GM21737 (cell line): ENCODE data around the gene CHPF2.
A peak's percentile ranks its signal among the peaks of the same experiment; 100 is the strongest.

Experiments used
- ATAC-seq: cut with Tn5 transposase; IDR thresholded peaks from one replicate; pipeline ENCODE4 v1.9.1; 2021; ENCODE audit warnings: mild to moderate bottlenecking, moderate library complexity; ENCODE audit not compliant: unreplicated experiment

CHPF2 gene

DNA sequence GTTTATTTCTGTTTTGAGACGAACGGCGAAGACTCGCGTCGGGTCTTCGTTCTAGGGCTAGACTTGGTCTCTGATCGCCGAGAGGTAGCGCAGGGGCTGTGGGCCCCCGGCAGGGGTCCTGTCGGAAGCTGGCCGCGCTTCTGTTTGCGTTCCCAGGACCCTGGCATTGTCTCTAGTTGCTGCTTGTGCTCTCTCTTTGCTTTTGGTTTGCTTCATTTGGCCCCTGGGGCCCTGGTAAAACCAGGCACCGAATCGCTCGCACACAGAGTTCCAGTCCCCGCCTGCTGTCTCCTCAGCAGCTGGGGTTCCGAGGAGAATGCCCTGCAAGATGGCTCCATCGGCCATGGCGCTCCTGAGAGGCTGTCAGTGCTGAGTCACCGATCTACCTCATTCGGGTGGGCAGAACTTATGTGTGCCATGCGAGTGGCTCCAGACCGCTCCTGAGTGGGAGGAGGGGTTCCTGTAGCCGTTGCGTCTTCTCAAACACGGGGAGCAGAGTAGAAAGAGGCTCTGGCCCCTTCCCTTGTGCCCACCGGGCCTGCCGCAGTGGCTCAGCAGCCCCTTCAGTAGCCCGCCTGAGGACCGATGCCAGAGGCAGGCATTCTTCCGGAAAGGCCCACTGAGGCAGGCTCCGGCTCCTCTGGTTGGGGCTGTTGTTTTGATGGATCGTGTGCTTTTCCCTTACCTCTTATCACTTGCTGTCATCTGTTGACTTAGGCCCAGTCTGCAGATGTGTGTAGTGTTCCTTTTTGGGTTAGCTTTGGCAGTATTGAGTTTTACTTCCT, 826 bp downstream of the CHPF2 start:
- ATAC-seq, result peak; percentile 31

DNA sequence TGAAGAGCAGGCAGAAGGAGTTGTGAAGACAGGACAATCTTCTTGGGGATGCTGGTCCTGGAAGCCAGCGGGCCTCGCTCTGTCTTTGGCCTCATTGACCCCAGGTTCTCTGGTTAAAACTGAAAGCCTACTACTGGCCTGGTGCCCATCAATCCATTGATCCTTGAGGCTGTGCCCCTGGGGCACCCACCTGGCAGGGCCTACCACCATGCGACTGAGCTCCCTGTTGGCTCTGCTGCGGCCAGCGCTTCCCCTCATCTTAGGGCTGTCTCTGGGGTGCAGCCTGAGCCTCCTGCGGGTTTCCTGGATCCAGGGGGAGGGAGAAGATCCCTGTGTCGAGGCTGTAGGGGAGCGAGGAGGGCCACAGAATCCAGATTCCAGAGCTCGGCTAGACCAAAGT, 1.5 kb downstream of the CHPF2 start:
- no peak for ATAC-seq

GRCh38 chr7:151235091-151235787, 3.0 kb downstream of the CHPF2 start:
- ATAC-seq, result no peak

GRCh38 chr7:151236406-151236805, 4.1 kb downstream of the CHPF2 start:
- no peak for ATAC-seq

DNA sequence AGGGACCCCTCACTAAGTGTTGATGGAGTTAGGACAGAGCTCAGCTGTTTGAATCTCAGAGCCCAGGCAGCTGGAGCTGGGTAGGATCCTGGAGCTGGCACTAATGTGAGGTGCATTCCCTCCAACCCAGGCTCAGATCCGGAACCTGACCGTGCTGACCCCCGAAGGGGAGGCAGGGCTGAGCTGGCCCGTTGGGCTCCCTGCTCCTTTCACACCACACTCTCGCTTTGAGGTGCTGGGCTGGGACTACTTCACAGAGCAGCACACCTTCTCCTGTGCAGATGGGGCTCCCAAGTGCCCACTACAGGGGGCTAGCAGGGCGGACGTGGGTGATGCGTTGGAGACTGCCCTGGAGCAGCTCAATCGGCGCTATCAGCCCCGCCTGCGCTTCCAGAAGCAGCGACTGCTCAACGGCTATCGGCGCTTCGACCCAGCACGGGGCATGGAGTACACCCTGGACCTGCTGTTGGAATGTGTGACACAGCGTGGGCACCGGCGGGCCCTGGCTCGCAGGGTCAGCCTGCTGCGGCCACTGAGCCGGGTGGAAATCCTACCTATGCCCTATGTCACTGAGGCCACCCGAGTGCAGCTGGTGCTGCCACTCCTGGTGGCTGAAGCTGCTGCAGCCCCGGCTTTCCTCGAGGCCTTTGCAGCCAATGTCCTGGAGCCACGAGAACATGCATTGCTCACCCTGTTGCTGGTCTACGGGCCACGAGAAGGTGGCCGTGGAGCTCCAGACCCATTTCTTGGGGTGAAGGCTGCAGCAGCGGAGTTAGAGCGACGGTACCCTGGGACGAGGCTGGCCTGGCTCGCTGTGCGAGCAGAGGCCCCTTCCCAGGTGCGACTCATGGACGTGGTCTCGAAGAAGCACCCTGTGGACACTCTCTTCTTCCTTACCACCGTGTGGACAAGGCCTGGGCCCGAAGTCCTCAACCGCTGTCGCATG, 5.2 kb downstream of the CHPF2 start:
- ATAC-seq, result no peak

DNA sequence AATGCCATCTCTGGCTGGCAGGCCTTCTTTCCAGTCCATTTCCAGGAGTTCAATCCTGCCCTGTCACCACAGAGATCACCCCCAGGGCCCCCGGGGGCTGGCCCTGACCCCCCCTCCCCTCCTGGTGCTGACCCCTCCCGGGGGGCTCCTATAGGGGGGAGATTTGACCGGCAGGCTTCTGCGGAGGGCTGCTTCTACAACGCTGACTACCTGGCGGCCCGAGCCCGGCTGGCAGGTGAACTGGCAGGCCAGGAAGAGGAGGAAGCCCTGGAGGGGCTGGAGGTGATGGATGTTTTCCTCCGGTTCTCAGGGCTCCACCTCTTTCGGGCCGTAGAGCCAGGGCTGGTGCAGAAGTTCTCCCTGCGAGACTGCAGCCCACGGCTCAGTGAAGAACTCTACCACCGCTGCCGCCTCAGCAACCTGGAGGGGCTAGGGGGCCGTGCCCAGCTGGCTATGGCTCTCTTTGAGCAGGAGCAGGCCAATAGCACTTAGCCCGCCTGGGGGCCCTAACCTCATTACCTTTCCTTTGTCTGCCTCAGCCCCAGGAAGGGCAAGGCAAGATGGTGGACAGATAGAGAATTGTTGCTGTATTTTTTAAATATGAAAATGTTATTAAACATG, 6.0 kb downstream of the CHPF2 start:
- no peak for ATAC-seq

- no peak for ATAC-seq
Measured at GRCh38 chr7:151238924-151239836, 6.9 kb downstream of the CHPF2 start.

GRCh38 chr7:151239837-151240459, 7.7 kb downstream of the CHPF2 start:
- no peak for ATAC-seq

- no peak for ATAC-seq
Measured at GRCh38 chr7:151240536-151240935, 8.3 kb downstream of the CHPF2 start.

DNA sequence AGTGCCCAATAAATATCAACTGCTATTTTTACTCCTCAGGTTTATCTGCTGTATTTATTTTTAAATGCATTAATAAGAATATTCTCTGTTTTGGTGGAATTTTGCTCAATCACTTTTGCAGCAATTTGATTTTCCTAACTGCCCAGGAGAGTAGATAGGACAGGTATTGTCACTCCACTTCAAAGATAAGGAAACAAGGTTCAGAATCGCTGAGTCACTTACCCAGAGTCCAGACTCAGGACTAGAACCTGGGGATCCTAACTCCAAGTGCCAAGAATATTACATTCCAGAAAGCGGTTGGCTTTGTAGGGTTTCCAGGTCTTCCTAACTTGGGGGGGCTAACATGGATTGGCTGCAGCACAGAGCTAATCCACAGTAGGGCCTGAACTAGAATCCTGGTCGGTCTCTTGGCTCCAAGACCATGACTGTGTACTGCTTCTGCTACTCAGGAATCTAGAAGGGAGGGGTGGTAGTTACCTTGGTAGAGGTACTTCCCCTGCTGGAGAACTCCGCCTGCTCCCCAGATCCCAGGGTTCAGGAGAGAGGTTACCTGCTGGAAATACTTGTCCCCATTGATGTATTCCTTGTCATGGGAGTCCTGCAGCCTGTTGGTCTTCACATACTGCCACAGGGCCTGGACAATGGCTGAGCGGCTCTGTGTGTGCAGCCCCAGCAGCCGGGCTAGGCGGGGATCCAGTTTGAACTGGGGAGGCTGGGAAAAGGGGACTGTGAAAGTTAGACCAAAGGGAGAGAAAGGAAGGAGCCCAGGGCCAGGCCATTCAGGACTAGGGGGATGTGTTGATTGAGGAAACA, 8.9 kb downstream of the CHPF2 start:
- no peak for ATAC-seq

DNA sequence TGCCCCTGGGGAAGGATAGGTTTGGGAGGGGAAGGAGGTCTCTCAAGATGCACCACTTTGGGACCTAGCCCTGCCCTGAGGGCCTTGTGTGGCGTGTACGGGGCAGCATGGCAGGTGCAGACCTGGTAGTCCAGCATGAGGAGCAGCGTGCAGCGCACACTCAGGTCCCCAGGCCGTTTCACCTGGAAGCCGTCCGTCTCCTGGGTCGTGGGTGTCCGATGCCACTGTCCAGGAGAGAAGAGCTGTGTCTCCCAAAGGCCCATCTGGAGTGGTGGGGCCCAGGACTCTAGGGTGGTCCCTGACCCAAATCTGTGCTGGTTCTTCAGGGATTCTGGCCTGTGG, 9.4 kb downstream of the CHPF2 start:
- ATAC-seq, result no peak

GRCh38 chr7:151242159-151243044, 10.1 kb downstream of the CHPF2 start:
- ATAC-seq, result no peak

DNA sequence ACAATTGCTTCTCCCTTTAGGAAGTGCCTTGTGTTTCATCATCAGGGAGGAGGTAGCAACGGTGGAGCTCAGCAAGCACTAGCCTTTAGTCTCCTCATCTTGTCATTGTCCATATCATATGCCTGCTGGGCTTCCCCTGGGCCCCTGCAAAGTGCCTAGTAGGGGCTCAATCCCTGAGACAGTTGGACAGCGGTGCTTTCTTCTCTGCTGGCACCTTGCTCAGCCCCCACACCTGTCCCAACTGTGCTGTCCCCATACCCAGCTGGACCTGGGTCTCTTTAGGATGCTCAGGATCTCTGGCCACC, 10.7 kb downstream of the CHPF2 start:
- no peak for ATAC-seq

- no peak for ATAC-seq
Measured at GRCh38 chr7:151243408-151244195, 11.3 kb downstream of the CHPF2 start.

DNA sequence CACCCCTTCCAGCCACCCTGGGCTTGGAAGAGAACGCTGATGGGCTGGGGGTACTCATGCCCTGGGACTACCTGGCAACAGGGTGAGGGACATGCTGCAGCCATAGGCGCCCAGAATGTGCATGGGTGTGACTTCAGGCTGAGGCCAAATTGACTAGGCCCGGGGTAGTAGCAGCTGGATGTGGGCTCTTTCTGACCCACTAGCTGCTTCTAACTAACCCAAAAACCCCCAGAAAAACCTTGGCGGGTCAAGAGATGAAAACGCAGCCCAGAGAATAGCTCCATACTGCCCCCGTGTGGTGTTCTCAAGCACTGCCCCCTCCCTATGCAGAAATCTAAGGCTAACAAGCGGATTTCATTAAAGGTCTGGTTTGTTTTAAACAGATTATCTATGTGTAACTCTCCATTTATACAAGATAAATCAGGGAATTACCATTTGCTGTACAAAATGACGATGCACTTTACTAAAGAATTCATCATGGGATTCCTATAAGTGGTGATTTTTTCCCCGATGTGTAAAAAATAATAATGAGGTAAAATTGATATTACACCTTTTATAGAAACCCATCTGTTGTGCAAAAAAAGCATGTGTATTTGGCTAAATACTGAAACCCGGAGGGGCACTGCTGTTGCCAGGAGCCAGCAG, 12.0 kb downstream of the CHPF2 start:
- no peak for ATAC-seq

DNA sequence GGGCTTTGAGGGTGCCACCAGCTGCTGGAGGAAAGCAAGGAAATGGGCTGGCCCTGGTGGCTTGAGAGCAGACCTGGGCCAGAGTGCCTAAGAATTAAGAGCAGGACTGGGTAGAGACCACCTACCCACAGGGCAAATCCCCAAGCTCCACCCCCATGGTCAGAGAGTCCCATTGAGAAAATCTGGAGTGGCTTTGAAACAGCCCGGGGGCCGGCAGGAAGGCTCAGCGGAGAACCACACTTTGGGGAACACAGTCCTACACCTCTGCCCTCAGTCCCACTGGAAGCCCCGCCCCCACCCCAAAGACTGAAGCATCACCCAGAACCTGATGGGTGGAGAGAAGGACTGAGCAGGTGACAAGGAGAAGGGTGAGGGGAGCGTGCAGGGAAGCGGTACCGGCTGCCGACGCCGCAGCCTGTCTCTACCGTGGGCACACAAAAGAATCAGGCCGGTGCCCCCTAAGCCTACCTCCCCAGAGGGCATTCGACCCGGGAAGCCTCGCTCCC, 12.6 kb downstream of the CHPF2 start:
- ATAC-seq, result no peak
